GM10847 (cell line): ENCODE data around the gene FYCO1.

Experiments used
- POLR2A ChIP-seq: IDR thresholded peaks from 2 replicates; pipeline ENCODE4 v1.6.1; 2011; ENCODE audit not compliant: insufficient read length; ENCODE audit errors: extremely low read depth

The FYCO1 gene

DNA sequence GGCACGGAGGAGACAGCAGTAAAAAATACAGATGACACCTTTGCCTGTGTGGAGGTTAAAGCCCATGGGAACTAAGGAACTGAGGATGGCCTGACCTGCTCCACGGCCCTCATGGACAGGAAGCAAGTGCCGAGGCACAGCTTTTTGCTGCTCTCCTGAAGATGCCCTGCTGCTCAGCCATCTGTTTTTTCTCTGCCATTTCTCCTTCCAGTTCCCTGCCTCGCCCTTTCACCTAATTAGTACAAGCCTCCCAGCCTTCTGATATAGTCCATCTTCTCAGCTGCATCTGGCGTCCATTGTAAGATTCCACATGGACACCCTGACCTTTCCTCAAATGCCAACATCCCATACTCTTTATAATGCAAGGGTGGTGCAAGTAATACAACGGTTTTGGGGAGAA lies 64.1 kb downstream of the FYCO1 start:
- no peak for TF ChIP-seq POLR2A

DNA sequence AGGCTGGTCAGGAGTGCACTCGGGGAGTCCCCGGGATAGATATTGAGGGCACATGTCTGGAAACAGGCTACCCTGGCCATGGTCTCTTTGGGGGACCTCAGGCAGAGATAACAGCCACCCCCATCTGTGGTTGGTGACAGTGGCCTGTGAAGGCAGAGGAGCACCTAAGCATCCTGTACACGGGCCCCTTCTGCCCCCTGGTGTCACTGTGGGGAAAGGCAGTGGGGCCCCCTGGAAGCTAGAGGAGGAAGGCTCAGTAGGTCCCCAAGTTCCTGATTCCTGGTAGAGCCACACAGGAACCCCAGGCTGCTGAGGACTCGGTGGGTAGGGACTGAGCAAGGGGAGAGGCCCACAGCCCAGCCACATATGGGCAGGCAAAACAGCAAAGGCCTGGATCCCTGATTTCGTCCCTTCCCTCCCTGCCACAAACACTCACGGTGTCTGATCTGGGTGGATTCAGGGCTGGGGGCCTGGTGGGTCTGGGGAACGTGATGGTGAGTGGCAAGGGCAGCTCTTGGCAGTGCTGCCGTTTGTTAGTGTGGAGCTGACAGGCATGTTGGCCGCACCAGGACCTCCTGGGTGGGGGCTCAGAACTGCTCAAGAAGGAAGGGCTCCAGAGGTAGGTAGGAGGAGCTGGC lies 66.5 kb downstream of the FYCO1 start:
- no peak for TF ChIP-seq POLR2A

GRCh38 chr3:45927881-45928280 lies 67.7 kb downstream of the FYCO1 start:
- no peak for TF ChIP-seq POLR2A

GRCh38 chr3:45923755-45924154 lies 71.9 kb downstream of the FYCO1 start:
- no peak for TF ChIP-seq POLR2A

GRCh38 chr3:45922950-45923590 lies 72.6 kb downstream of the FYCO1 start:
- no peak for TF ChIP-seq POLR2A

- no peak for TF ChIP-seq POLR2A
Observed at GRCh38 chr3:45922039-45922326, 73.6 kb downstream of the FYCO1 start.

- no peak for TF ChIP-seq POLR2A
Observed at GRCh38 chr3:45921158-45922038, 74.2 kb downstream of the FYCO1 start.

DNA sequence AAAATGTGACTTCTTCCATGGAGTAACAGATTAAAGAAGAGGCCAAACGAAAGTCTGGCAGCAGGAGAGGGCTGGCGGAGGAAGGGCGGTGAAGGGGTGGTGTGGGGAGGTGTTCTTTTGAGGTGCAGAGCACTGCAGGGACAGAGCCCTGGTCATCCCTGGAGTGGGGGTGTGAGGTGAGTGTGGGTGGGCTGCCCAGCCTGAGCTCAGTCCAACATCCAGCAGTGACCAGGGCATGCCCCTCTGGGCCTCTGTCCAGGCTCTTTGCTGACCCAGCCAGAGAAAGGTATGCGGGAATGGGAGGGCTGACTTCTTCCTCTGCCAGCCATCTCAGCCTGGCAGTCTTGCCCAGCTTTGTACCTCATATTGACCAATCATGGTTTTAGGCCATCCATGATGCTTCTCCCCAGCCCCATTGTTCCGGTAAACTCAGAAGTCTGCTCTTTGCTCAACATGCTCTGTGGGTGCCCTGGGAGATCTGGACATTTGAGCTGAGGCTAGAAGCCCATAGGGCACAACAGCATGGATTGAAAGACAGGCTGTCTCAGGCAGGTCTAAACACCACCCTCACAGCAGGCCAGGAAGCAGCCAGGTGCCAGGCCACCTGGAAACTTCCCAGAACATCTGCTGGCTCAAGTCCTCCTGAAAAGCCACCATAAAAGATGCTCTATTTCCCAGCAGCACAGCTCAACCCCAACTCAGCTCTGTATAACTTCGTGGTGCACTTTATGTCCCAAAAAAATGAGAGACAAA lies 78.3 kb downstream of the FYCO1 start:
- TF ChIP-seq POLR2A = no peak

DNA sequence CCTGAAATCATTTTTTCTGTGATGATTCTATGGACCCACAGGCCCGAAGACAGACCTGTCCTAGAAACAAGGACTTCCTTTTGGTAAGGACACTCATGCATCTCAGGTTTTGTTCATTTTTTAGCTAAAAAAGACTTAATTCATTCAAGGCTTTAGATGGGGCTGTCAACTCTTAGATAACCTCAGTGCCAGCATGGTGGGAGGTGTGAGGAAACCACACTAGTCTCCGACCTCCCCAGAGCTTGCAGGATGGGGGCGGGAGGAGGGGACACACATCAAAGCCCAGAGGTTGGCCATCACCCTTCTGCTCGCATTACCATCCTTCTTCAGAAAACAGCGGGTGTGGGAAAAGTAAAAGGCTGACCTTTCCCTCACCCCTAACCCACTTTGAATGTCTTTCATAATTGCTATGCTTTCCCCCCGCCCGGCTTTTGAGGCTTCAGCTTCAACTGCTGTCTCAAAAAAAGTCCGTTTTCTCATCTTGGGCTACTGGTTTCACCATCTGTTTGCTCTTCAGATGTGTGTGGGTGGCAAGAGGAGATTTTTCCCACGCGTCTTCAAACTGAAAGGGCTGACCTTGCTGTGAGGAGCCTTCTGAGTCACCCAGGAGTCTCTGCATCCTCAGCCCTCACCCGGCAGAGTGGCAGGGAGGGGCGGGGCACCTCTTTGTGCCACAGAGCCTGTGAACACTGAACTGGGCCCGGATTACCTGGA lies 79.9 kb downstream of the FYCO1 start:
- no peak for TF ChIP-seq POLR2A

GRCh38 chr3:45915059-45915439 lies 80.6 kb downstream of the FYCO1 start:
- TF ChIP-seq POLR2A = no peak

GRCh38 chr3:45914362-45915058 lies 81.1 kb downstream of the FYCO1 start:
- TF ChIP-seq POLR2A = no peak

DNA sequence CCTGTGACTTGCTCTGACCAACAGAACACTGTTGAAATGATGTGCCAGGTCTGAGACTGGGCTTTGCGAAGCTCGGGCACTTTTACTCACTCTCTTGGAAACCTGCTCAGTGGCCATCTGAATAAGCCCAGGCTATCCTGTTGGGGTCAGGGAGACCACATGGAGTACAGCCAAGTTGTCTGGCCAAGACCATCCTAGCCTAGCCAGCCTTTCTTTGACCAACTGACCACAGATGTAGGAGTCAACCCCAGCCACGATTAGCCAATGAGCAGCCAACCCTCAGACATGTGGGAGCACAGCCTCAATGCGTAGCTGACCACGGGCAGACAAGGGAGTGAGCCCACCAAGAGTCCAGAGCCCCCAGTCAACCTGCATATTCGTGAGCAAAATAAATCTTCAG lies 83.2 kb downstream of the FYCO1 start:
- TF ChIP-seq POLR2A = no peak

DNA sequence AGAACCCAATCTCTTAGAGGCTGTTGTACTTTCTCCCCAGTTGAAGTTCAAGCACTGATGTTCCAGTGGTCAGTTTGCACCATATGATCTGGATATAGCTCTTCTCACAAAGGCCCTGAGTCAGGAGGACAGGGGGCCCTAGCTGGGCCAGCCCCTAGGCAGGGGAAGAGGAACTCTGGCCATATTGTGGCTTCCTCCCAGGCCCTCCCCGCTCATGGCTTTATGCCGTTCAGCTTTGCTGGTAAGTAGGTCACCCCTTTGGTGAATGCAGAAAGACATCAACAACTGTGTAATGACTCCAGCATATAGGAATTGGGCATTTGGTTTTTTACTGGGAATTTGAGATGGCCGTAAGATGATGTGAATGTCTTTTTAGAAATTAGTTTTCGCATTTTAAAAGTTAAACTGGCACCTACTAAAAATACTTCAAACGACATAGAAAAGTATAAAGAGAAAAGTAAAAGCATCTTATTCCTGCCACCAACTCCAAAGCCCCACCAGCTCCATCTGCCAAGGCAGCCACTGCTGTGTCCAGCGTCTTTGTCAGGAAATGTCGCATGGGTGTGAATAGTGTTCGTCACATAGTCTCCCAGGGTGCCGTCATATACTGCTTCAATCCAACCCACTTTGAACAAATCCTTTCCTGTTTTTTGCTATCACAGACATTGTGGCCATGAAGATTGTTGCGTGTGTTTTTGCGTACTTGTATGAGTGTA lies 84.0 kb downstream of the FYCO1 start:
- no peak for TF ChIP-seq POLR2A

DNA sequence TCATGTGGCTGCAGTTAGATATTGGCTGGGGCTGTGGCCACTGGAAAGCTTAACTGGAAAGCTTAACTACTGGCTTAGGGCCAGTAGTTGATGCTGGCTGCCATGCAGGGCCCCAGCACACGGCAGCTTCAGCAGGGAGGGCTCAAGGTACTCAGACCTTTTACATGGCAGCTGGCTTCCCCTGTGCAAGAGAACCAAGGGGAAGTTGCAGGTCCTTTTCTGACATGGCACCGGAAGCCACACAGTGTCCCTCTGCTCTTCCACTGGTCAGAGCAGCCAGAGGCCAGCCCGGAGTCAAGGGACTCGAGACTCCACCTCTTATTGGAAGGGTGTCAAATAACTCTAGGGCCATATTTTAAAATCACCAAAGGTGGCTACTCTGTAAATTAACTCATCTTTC lies 84.7 kb downstream of the FYCO1 start:
- TF ChIP-seq POLR2A = no peak

GRCh38 chr3:45909542-45909941 lies 86.1 kb downstream of the FYCO1 start:
- no peak for TF ChIP-seq POLR2A
